OCI-LY3 (cell line): Measurements from ENCODE around the gene SMYD4.

Experiments
- CTCF ChIP-seq: fragments of 200-600, 300-600 bp; sonication (generic); IDR thresholded peaks from 2 replicates; pipeline ENCODE4 v1.5.1; 2014; ENCODE audit warnings: antibody characterized with exemption, low read length, low read depth
- EZH2phosphoT487 ChIP-seq: fragments of 200-600 bp; shearing (Covaris generic); IDR thresholded peaks from 2 replicates; pipeline ENCODE4 v1.6.1; 2018; ENCODE audit warnings: antibody characterized with exemption, mixed run types, low read depth

GRCh38 chr17:1787301-1787902, 42.3 kb downstream of the SMYD4 start:
- TF ChIP-seq CTCF (no peak), EZH2phosphoT487 (no peak)
